HFF-Myc (cell line): ENCODE data around the gene LRRFIP1.
"Not testable (repeated sequence)": the region's sequence is repeated elsewhere in the genome, so short reads cannot be mapped to it uniquely, and the experiment has no call there.

Experiments used
- DNase-seq: peaks from one replicate; pipeline ENCODE4 v3.0.0-alpha.2; 2011; ENCODE audit warnings: low read depth; ENCODE audit errors: extremely low read depth
- H3K4me3 ChIP-seq: replicated peaks from 2 replicates; pipeline ENCODE4 v1.5.1; 2011; ENCODE audit warnings: low read depth, mild to moderate bottlenecking, control low read depth, low read length
- TF ChIP-seq, protein P1 (sequence below): IDR thresholded peaks from 2 replicates; pipeline ENCODE4 v1.5.1; 2012; ENCODE audit warnings: mild to moderate bottlenecking, low read depth, low read length, control low read depth; ENCODE audit errors: missing control alignments

LRRFIP1 gene

DNA sequence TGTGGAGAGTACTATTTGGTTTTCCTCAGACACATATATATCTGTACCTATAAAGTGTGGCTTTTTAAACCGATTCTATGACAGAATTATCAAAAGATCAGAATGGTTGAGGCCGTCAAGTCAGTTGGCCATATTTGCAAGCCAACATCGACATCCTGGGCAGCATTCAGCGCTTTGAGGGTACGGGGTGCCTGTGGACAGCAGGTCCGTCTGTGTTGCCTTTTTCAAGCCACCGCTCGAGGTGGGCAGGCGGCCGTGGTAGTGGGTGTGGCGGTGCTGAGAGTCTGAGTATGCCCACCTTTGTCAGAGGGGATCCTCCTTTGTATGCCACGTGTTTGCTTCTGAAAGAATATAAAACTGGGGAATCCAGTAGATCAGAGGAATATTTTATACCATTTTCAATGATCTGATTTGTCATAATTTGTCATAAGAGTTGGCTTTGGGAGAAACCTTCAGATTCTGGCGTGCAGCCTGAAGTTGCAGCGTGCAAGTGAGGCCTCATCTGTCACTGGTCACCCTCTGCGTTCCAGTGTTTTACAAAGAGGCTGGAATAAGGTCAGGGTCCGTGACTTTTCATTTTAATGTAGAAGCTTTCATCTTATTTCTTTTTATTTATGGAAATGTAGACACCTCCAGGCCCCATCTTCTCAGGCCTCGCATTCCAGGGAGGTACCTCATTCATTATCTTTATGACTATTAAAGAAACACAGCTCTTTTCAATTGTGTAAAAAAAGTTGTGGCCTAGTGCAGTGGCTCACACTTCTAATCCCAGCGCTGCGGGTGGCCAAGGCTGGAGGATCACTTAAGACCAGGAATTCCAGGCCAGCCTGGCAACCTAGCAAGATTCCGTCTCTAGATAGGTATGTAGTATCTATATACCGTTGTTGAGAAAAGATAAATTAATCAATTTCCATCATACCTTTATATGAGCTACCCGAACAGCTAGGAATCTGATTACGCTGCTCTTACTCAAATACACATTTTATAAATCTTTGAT is 133.4 kb downstream of the LRRFIP1 start:
- H3K4me3 ChIP-seq, result no peak overlapping the region
- no peak for DNase-seq
- TF ChIP-seq, protein P1, sequence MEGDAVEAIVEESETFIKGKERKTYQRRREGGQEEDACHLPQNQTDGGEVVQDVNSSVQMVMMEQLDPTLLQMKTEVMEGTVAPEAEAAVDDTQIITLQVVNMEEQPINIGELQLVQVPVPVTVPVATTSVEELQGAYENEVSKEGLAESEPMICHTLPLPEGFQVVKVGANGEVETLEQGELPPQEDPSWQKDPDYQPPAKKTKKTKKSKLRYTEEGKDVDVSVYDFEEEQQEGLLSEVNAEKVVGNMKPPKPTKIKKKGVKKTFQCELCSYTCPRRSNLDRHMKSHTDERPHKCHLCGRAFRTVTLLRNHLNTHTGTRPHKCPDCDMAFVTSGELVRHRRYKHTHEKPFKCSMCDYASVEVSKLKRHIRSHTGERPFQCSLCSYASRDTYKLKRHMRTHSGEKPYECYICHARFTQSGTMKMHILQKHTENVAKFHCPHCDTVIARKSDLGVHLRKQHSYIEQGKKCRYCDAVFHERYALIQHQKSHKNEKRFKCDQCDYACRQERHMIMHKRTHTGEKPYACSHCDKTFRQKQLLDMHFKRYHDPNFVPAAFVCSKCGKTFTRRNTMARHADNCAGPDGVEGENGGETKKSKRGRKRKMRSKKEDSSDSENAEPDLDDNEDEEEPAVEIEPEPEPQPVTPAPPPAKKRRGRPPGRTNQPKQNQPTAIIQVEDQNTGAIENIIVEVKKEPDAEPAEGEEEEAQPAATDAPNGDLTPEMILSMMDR, result no peak

DNA sequence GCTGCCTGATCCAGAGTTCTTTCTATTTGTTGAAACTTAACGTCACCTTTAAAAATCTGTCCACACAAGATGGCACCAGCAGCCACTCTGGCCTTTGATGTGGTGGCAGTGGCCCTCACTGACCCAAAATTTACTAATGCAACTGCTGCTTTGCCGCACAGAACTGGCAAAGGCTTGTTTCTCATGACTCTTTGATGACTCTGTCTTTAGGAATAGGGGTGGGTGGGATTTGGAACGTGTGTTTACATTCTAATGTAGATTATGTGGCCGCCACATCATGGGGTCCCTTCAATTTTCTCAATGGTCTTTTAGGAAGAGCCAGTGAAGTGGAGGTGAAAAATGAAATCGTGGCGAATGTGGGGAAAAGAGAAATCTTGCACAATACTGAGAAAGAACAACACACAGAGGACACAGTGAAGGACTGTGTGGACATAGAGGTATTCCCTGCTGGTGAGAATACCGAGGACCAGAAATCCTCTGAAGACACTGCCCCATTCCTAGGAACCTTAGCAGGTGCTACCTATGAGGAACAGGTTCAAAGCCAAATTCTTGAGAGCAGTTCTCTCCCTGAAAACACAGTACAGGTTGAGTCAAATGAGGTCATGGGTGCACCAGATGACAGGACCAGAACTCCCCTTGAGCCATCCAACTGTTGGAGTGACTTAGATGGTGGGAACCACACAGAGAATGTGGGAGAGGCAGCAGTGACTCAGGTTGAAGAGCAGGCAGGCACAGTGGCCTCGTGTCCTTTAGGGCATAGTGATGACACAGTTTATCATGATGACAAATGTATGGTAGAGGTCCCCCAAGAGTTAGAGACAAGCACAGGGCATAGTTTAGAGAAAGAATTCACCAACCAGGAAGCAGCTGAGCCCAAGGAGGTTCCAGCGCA is 135.2 kb downstream of the LRRFIP1 start:
- not testable (repeated sequence) for DNase-seq, H3K4me3 ChIP-seq

DNA sequence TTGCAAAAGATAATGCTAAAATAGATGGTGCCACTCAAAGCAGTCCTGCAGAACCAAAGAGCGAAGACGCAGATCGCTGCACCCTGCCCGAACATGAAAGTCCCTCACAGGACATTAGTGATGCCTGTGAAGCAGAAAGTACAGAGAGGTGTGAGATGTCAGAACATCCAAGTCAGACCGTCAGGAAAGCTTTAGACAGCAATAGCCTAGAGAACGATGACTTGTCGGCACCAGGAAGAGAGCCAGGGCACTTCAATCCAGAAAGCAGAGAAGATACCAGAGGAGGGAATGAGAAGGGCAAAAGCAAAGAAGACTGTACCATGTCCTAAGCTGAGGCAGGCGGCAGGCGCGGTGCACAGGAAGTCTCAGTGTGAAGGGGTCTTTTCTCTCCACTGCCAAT is 136.4 kb downstream of the LRRFIP1 start:
- H3K4me3 ChIP-seq, result no peak overlapping the region
- DNase-seq, result no peak
- TF ChIP-seq, protein P1, result no peak

DNA sequence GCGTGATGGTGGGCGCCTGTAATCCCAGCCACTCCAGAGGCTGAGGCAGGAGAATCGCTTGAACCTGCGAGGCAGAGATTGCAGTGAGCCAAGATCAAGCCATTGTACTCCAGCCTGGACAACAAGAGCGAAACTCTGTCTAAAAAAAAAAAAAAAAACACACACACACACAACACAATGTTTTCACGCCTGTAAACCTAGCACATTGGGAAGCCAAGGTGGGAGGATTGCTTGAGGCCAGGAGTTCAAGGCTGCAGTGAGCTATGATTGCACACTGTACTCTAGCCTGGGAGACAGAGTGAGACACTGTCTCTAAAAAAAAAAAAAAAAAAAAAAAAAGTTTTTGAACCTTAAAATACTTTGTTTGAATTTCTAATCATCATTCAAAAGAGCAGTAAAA is 137.7 kb downstream of the LRRFIP1 start:
- not testable (repeated sequence) for H3K4me3 ChIP-seq, DNase-seq

DNA sequence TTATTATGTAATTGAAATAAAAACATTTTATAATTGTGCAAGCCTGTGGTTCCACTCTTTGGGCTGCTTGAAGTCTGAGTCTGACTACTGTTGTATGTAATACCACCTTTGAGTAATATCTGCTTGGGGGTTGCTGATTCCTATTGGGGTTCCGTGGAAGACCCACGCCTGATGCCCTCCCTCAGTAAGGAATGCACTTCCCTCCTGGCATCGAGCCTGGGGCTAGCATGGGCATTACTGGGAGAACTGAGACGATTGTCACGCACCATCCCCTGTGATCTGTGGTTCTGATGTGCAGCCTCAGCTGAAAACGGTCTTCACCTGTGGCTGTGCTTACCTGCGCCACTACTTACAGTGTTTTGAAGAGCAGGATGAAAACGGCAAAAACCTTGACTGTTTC is 138.5 kb downstream of the LRRFIP1 start:
- no peak for DNase-seq
- TF ChIP-seq, protein P1, result no peak
- H3K4me3 ChIP-seq, result no peak overlapping the region

DNA sequence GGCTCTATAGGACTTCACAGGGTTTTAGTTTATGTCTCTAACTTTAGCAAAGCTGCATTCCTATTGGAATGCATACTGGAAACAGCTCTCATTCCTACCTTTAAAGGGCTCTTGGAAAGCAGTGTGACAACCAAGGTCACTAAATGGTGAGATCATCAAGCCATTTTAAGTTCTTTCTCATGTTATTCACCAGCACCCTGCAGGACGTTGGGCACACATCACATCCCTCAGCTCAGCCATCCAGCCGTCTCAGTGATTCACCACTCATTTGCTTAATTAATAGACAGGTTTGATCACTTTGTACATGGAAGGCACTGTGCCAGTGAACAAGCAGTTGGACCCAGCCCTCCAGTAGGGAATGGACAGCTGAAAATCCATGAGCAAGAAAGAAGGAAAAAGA is 139.0 kb downstream of the LRRFIP1 start:
- TF ChIP-seq, protein P1, result no peak
- no peak for DNase-seq
- no peak overlapping the region for H3K4me3 ChIP-seq

DNA sequence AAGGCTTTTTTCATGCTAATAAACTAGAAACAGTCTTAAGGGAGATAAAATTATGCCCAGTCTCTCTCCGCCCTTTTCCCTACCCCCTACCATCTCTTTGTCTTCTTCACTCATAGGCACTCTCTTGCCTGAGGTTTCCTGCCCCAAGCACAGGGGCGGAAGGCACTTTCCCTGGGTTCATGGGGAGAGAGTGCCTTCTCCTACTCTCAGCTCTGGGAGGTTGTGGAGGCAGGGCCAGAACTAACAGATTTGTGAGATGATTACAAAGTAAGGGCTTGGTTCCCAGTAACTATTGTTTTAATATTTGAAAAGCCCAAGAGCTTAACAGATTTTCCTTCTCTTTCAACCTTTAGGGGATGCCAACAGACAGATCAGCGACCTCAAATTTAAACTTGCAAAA is 145.1 kb downstream of the LRRFIP1 start:
- H3K4me3 ChIP-seq, result no peak overlapping the region
- DNase-seq, result no peak
- TF ChIP-seq, protein P1, result no peak
